NB4 (cell line): ENCODE data around the gene SRRT.
"Not testable (repeated sequence)": the region's sequence is repeated elsewhere in the genome, so short reads cannot be mapped to it uniquely, and the experiment has no call there.

Experiments used
- DNase-seq: peaks from one replicate; pipeline ENCODE4 v3.0.0; 2010; ENCODE audit warnings: low read depth
- H3K4me3 ChIP-seq: one replicate; pipeline ENCODE4 v1.5.1; 2011; ENCODE audit warnings: mild to moderate bottlenecking, low read depth, low read length, moderate library complexity
- MAX ChIP-seq: IDR thresholded peaks from 2 replicates; pipeline ENCODE4 v1.6.1; 2011; ENCODE audit warnings: low read depth, low read length
- MYC ChIP-seq: IDR thresholded peaks from 2 replicates; pipeline ENCODE4 v1.6.1; 2011; ENCODE audit warnings: low read depth, low read length
- POLR2A ChIP-seq: IDR thresholded peaks from 2 replicates; pipeline ENCODE4 v1.6.1; 2011; ENCODE audit warnings: mild to moderate bottlenecking; ENCODE audit not compliant: insufficient read length; ENCODE audit errors: extremely low read depth
- TF ChIP-seq, protein P1 (sequence below): IDR thresholded peaks from one replicate; pipeline ENCODE4 v1.5.1; 2012; ENCODE audit warnings: low read depth, low read length

Gene SRRT

GRCh38 chr7:100929808-100930174 is 54.9 kb downstream of the SRRT start:
- no peak overlapping the region for H3K4me3 ChIP-seq
- TF ChIP-seq, protein P1, sequence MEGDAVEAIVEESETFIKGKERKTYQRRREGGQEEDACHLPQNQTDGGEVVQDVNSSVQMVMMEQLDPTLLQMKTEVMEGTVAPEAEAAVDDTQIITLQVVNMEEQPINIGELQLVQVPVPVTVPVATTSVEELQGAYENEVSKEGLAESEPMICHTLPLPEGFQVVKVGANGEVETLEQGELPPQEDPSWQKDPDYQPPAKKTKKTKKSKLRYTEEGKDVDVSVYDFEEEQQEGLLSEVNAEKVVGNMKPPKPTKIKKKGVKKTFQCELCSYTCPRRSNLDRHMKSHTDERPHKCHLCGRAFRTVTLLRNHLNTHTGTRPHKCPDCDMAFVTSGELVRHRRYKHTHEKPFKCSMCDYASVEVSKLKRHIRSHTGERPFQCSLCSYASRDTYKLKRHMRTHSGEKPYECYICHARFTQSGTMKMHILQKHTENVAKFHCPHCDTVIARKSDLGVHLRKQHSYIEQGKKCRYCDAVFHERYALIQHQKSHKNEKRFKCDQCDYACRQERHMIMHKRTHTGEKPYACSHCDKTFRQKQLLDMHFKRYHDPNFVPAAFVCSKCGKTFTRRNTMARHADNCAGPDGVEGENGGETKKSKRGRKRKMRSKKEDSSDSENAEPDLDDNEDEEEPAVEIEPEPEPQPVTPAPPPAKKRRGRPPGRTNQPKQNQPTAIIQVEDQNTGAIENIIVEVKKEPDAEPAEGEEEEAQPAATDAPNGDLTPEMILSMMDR: no peak
- TF ChIP-seq MYC: no peak
- TF ChIP-seq MAX: no peak
- TF ChIP-seq POLR2A: no peak
- no peak for DNase-seq

DNA sequence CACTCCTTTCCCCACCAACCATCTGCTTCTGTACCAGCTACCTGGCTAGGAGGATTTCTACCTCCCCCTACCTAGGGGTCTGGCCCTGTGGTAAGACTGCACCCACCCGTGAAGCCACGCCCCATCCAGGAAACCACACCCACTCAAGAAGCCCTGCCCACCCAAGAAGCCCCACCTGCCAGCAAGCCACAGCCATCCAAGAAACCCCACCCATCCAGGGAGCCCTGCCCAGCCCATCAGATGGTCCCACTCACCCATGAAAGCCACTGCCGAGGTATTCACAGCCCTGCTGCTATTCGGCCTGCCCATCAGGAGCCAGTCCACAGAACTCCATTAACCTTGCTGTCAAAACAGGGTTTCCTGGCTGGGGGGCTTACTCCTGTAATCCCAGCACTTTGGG is 58.8 kb downstream of the SRRT start:
- no peak for TF ChIP-seq POLR2A
- no peak for TF ChIP-seq MAX
- TF ChIP-seq, protein P1: no peak
- no peak for TF ChIP-seq MYC
- DNase-seq: no peak
- H3K4me3 ChIP-seq: no peak overlapping the region

DNA sequence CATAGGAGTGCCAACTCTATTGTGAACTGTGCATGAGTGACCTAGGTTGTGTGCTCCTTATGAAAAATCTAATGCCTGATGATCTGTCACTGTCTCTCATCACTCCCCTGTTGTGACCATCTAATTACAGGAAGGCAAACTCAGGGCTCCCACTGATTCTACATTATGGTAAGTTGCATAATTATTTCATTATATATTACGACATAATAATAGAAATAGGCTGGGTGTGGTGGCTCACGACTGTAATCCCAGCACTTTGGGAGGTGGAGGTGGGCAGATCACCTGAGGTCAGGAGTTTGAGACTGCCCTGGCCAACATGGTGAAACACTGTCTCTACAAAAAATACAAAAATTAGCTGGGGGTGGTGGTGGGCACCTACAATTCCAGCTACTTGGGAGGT is 60.5 kb downstream of the SRRT start:
- H3K4me3 ChIP-seq, DNase-seq: not testable (repeated sequence)

DNA sequence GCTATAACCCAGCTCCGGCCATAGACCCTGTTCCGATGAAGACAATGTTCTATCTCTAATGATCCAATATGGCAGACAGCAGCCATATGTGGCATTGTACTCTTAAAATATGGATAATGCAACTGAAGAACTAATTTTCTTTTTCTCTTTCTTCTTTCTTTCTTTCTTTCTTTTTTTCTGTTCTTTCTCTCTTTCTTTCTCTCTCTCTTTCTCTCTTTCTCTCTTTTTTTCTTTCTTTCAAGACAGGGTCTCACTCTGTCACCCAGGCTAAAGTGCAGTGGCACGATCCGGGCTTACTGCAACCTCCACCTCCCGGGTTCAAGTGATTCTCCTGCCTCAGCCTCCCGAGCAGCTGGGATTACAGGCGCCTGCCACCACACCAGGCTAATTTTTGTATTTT is 61.3 kb downstream of the SRRT start:
- not testable (repeated sequence) for DNase-seq, H3K4me3 ChIP-seq
